GM12878 (cell line): ENCODE data around the gene MUSTN1. TPM values are rescaled to one million over a fixed set of nuclear protein-coding genes. Genes with fewer than 3 reads are reported as not detected.

Experiments
- ATAC-seq: fragments of 200-7000 bp; cut with Tn5 transposase; 3 replicates; pipeline ENCODE4 v1.9.1; 2020; ENCODE audit warnings: mild to moderate bottlenecking, moderate library complexity
- BruUV-seq: library from RNA; stranded (reverse); fragments of 400-500 nt; replicated peaks from 2 replicates; lab custom pipeline; 2021; lab: Mats Ljungman, UMichigan
- CTCF ChIA-PET: fragments of 300-600 bp; sonication (Branson Sonifier 250); formaldehyde crosslinking; extraction: SDS; loops from one replicate; lab custom pipeline; 2021; ENCODE audit warnings: inconsistent platforms; lab: Yijun Ruan, JAX
- POLR2A ChIA-PET: fragments of 350-600 bp; formaldehyde crosslinking; extraction: SDS; loops from one replicate; lab custom pipeline; 2021; ENCODE audit warnings: inconsistent platforms; lab: Charles Lee
- RAD21 ChIA-PET: fragments of 300-600 bp; sonication (Branson Sonifier 250); formaldehyde crosslinking; loops from one replicate; lab custom pipeline; 2023; ENCODE audit warnings: antibody characterized with exemption; ENCODE audit not compliant: unreplicated experiment; lab: Charles Lee
- SMC1A ChIA-PET: fragments of 300-600 bp; sonication (Branson Sonifier 250); formaldehyde crosslinking; loops from one replicate; lab custom pipeline; 2023; ENCODE audit not compliant: unreplicated experiment, uncharacterized antibody; lab: Charles Lee
- DNase-seq: peaks from one replicate; pipeline ENCODE4 v3.0.0-alpha.2; 2011; ENCODE audit warnings: low read depth, low spot score
- FAIRE-seq: peaks from 3 replicates; lab custom pipeline; 2011; peaks lifted over from hg19 to GRCh38; lab: Jason Lieb, UNC
- H2AFZ ChIP-seq: 2 replicates; pipeline ENCODE4 v1.6.0; 2011; ENCODE audit warnings: low read depth, low read length, control low read depth; ENCODE audit not compliant: control insufficient read depth
- H3K27ac ChIP-seq: 2 replicates; pipeline ENCODE4 v1.5.1; 2011; ENCODE audit warnings: control low read depth; ENCODE audit not compliant: control insufficient read depth, insufficient read depth
- H3K27me3 ChIP-seq, 2 experiments: replicated peaks in 1 of 2; 2 replicates each; pipeline versions ENCODE4 v1.6.0 to v1.6.1; 2011; ENCODE audit warnings: low read length in 1 of 2; ENCODE audit not compliant: control insufficient read depth in 2 of 2, insufficient read depth in 2 of 2
- H3K36me3 ChIP-seq, 2 experiments: 2 replicates each; pipeline ENCODE4 v1.5.1; 2011; ENCODE audit warnings: low read length in 1 of 2; ENCODE audit not compliant: control insufficient read depth in 2 of 2, insufficient read depth in 2 of 2
- H3K4me1 ChIP-seq: 2 replicates; pipeline ENCODE4 v1.6.1; 2011; ENCODE audit warnings: mild to moderate bottlenecking, low read length, moderate library complexity, mixed read lengths; ENCODE audit not compliant: control insufficient read depth, insufficient read depth
- H3K4me2 ChIP-seq: 2 replicates; pipeline ENCODE4 v1.6.0; 2011; ENCODE audit warnings: control low read depth; ENCODE audit not compliant: control insufficient read depth, insufficient read depth
- H3K4me3 ChIP-seq: fragments of 200-600 bp; sonication (generic); 2 replicates; pipeline ENCODE4 v1.5.1; 2016
- H3K79me2 ChIP-seq: 2 replicates; pipeline ENCODE4 v1.6.0; 2011; ENCODE audit warnings: low read length; ENCODE audit not compliant: control insufficient read depth, insufficient read depth
- H3K9ac ChIP-seq: 2 replicates; pipeline ENCODE4 v1.8.0; 2011; ENCODE audit warnings: low read length, control low read depth, mixed read lengths; ENCODE audit not compliant: control insufficient read depth, insufficient read depth
- H3K9me3 ChIP-seq: replicated peaks from 3 replicates; pipeline ENCODE4 v1.5.1; 2011; ENCODE audit warnings: mild to moderate bottlenecking, low read length; ENCODE audit not compliant: control insufficient read depth, insufficient read depth
- H4K20me1 ChIP-seq: 2 replicates; pipeline ENCODE4 v1.6.0; 2011; ENCODE audit not compliant: control insufficient read depth, insufficient read depth
- BRCA1 ChIP-seq: IDR thresholded peaks from 2 replicates; pipeline ENCODE4 v1.6.1; 2011; ENCODE audit warnings: low read depth, low read length, improper control_type of control experiment
- CHD1 ChIP-seq: IDR thresholded peaks from 2 replicates; pipeline ENCODE4 v1.6.1; 2012; ENCODE audit warnings: low read depth, low read length, improper control_type of control experiment
- CUX1 ChIP-seq: IDR thresholded peaks from 2 replicates; pipeline ENCODE4 v1.6.1; 2012; ENCODE audit warnings: improper control_type of control experiment, low read depth, low read length; ENCODE audit not compliant: insufficient replicate concordance
- LARP7 ChIP-seq: fragments of 450-650 bp; IDR thresholded peaks from 2 replicates; pipeline ENCODE4 v1.6.1; 2017; ENCODE audit warnings: mild to moderate bottlenecking
- MAX ChIP-seq: IDR thresholded peaks from 2 replicates; pipeline ENCODE4 v1.6.1; 2012; ENCODE audit warnings: low read depth, low read length, improper control_type of control experiment
- NR2F1 ChIP-seq: fragments of 450-650 bp; conservative IDR thresholded peaks from 2 replicates; pipeline ENCODE4 v1.6.1; 2017; ENCODE audit warnings: mild to moderate bottlenecking
- ZBTB40 ChIP-seq: fragments of 450-650 bp; IDR thresholded peaks from 2 replicates; pipeline ENCODE4 v1.6.1; 2016; ENCODE audit warnings: mild to moderate bottlenecking, moderate library complexity, borderline replicate concordance
- ZNF217 ChIP-seq: fragments of 450-650 bp; IDR thresholded peaks from 2 replicates; pipeline ENCODE4 v1.6.1; 2017; ENCODE audit warnings: antibody characterized with exemption, mild to moderate bottlenecking
- WGBS: methylation state at CpG from one replicate; pipeline ENCODE4 v1.1.6; 2016; ENCODE audit warnings: low lambda C conversion rate; ENCODE audit not compliant: insufficient replicate concordance, insufficient coverage; ENCODE audit errors: missing lambda C conversion rate; 5-methylcytosine and 5-hydroxymethylcytosine counted together
- in situ Hi-C: fragments of 300-500 bp; cut with MboI; formaldehyde crosslinking; loops from 9 replicates; pipeline ENCODE4 v1.14.3; 2018; ENCODE audit warnings: mixed read lengths
- intact Hi-C: fragments of 100-400 bp; cut with micrococcal nuclease; formaldehyde crosslinking; loops from one replicate; pipeline ENCODE4 v1.14.2; 2022; ENCODE audit not compliant: unreplicated experiment
- polyA plus RNA-seq, 11 experiments: library from polyadenylated mRNA; depleted of rRNA in 4 of 11; unstranded in 6 of 11; stranded (reverse) in 5 of 11; fragments of >200 nt; fragmentation: Nextera tagmentation in 4 of 11; fragmentation: Illumina TruSeq in 1 of 11; extraction: Ambion mirVana in 4 of 11; extraction: Trizol in 1 of 11; gene quantifications; 1 replicate in 1 of 11; 2 replicates in 10 of 11; pipeline versions ENCODE4 v1.2.1 to v1.2.3, GENCODE V29; 2011 to 2016; ENCODE audit warnings: inconsistent platforms in 2 of 11, missing spikeins in 2 of 11, low read depth in 1 of 11
- total RNA-seq, 4 experiments: library from RNA; depleted of rRNA in 3 of 4; stranded (reverse); fragments of >200 nt in 3 of 4; fragmentation: Illumina TruSeq in 1 of 4; extraction: Trizol in 1 of 4; gene quantifications; 2 replicates each; pipeline versions ENCODE4 v1.2.1 to v1.2.3, GENCODE V29; 2013 to 2021

MUSTN1 gene
- total and polyA plus RNA-seq, 10 of the 15 experiments (the other 5 are each of a cell fraction or from before 2014, with no cell fraction given), result 0.35 to 4.5 (median 1.2) TPM; not detected in 2

GRCh38 chr3:52835766-52836470 is 1.1 kb upstream of the MUSTN1 start:
- H4K20me1 ChIP-seq, result no peaks in the 10 kb centered on the region
- peaks cover 1 to 5% of the 10 kb centered on the region in 2 experiments; a peak in 3 of 4 replicates for H3K36me3 ChIP-seq
- BruUV-seq, result no TSS peak
- TF ChIP-seq ZBTB40 (no peak), MAX (no peak), CUX1 (no peak), LARP7 (no peak), ZNF217 (no peak), CHD1 (no peak), NR2F1 (no peak), BRCA1 (no peak)
- H3K27me3 ChIP-seq, result no peaks in the 10 kb centered on the region
- 91% methylated on average over 8 of the region's 8 CpGs for WGBS
- no peak overlapping the region for H3K27ac ChIP-seq
- ChIA-PET POLR2A (no interaction called here), RAD21 (no interaction called here), CTCF (no interaction called here), SMC1A (interaction anchor here (1.3 kb wide), 1 partner anchor 10 kb away, joined by 4 read pairs; no protein-coding TSS in a partner anchor)
- H3K79me2 ChIP-seq, result no peaks in the 10 kb centered on the region
- H3K4me1 ChIP-seq, result no peaks in the 10 kb centered on the region; the same call in 1 of the 2 replicates
- no peaks in the 10 kb centered on the region for H3K9me3 ChIP-seq
- no peak for ATAC-seq
- no peak overlapping the region for H3K4me2 ChIP-seq
- intact Hi-C loops, result no loop called here
- no peak overlapping the region for H2AFZ ChIP-seq
- no peak for DNase-seq
- in situ Hi-C loops, result no loop called here
- H3K9ac ChIP-seq, result no peak overlapping the region
- FAIRE-seq, result no peak
- H3K4me3 ChIP-seq, result no peak overlapping the region
